ENCODE results near the gene EDC3. TPM values are rescaled to one million over a fixed set of nuclear protein-coding genes. Genes with fewer than 3 reads are reported as not detected.
"Not testable (repeated sequence)": the region's sequence is repeated elsewhere in the genome, so short reads cannot be mapped to it uniquely, and the experiment has no call there.

The EDC3 gene
- polyA plus RNA-seq, 4 donors, result 13.5 to 29.2 (median 21.2) TPM

- H3K4me1 ChIP-seq (ENCODE audit: control insufficient read depth in 3 of 3, insufficient read depth in 2 of 3, low read depth in 1 of 3, low read length in 2 of 3), result peaks cover 0 to 17% (median 2%) of the 10 kb centered on the region in 3 donors
- 76 to 88% (median 88%) methylated on average over 1 of the region's 1 CpG for WGBS, 3 donors
- H3K9me3 ChIP-seq (ENCODE audit: control insufficient read depth in 2 of 2, insufficient read depth in 1 of 2, low read depth in 1 of 2, low read length in 1 of 2), result no peaks in the 10 kb centered on the region
- H3K27ac ChIP-seq (ENCODE audit: low read depth in 1 of 3, low read length in 2 of 3), result no peak overlapping the region
- no peak for DNase-seq
- no peak overlapping the region for H3K4me3 ChIP-seq (ENCODE audit: low read depth in 1 of 3, low read length in 3 of 3)
- H3K36me3 ChIP-seq (ENCODE audit: control insufficient read depth in 3 of 3, insufficient read depth in 2 of 3, low read depth in 1 of 3, low read length in 3 of 3), result peaks cover 2 to 23% (median 10%) of the 10 kb centered on the region in 3 donors
- no peak for FAIRE-seq
- H3K27me3 ChIP-seq (ENCODE audit: control insufficient read depth in 3 of 3, insufficient read depth in 3 of 3, low read length in 3 of 3), result no peaks in the 10 kb centered on the region
Measured at GRCh38 chr15:74667975-74668374, 27.8 kb downstream of the EDC3 start.

- Histone ChIP-seq H3K27me3 (ENCODE audit: control insufficient read depth in 3 of 3, insufficient read depth in 3 of 3, low read length in 3 of 3) (no peaks in the 10 kb centered on the region), H3K9me3 (ENCODE audit: control insufficient read depth in 2 of 2, insufficient read depth in 1 of 2, low read depth in 1 of 2, low read length in 1 of 2) (no peaks in the 10 kb centered on the region), H3K4me1 (ENCODE audit: control insufficient read depth in 3 of 3, insufficient read depth in 2 of 3, low read depth in 1 of 3, low read length in 2 of 3) (peaks cover 2 to 25% (median 2%) of the 10 kb centered on the region in 3 donors), H3K4me3 (ENCODE audit: low read depth in 1 of 3, low read length in 3 of 3) (no peak overlapping the region), H3K27ac (ENCODE audit: low read depth in 1 of 3, low read length in 2 of 3) (peak overlapping the region in 2 of 3 donors; percentile 64 to 65), H3K36me3 (ENCODE audit: control insufficient read depth in 3 of 3, insufficient read depth in 2 of 3, low read depth in 1 of 3, low read length in 3 of 3) (peaks cover 0 to 5% (median 0%) of the 10 kb centered on the region in 3 donors)
- 20 to 58% (median 39%) methylated on average over 2 of the region's 2 CpGs for WGBS, 3 donors
- no peak for DNase-seq
- no peak for FAIRE-seq
Measured at GRCh38 chr15:74664670-74665069, 31.2 kb downstream of the EDC3 start.

- Histone ChIP-seq H3K27ac (ENCODE audit: low read depth in 1 of 3, low read length in 2 of 3) (peak overlapping the region; percentile 64 to 76 (median 65)), H3K27me3 (ENCODE audit: control insufficient read depth in 3 of 3, insufficient read depth in 3 of 3, low read length in 3 of 3) (no peaks in the 10 kb centered on the region), H3K36me3 (ENCODE audit: control insufficient read depth in 3 of 3, insufficient read depth in 2 of 3, low read depth in 1 of 3, low read length in 3 of 3) (peaks cover 0 to 5% (median 0%) of the 10 kb centered on the region in 3 donors), H3K4me1 (ENCODE audit: control insufficient read depth in 3 of 3, insufficient read depth in 2 of 3, low read depth in 1 of 3, low read length in 2 of 3) (peaks cover 2 to 25% (median 2%) of the 10 kb centered on the region in 3 donors), H3K4me3 (ENCODE audit: low read depth in 1 of 3, low read length in 3 of 3) (no peak overlapping the region), H3K9me3 (ENCODE audit: control insufficient read depth in 2 of 2, insufficient read depth in 1 of 2, low read depth in 1 of 2, low read length in 1 of 2) (no peaks in the 10 kb centered on the region)
- 15 to 28% (median 20%) methylated on average over 2 of the region's 2 CpGs for WGBS, 3 donors
- FAIRE-seq (no peak), DNase-seq (peak; percentile 75 to 95)
Measured at GRCh38 chr15:74664028-74664616, 31.7 kb downstream of the EDC3 start.

GRCh38 chr15:74663303-74664027 is 32.4 kb downstream of the EDC3 start:
- DNase-seq (no peak), FAIRE-seq (no peak)
- peaks cover 2 to 25% (median 2%) of the 10 kb centered on the region in 3 donors for H3K4me1 ChIP-seq (ENCODE audit: control insufficient read depth in 3 of 3, insufficient read depth in 2 of 3, low read depth in 1 of 3, low read length in 2 of 3)
- H3K36me3 ChIP-seq (ENCODE audit: control insufficient read depth in 3 of 3, insufficient read depth in 2 of 3, low read depth in 1 of 3, low read length in 3 of 3), result peaks cover 0 to 4% (median 0%) of the 10 kb centered on the region in 3 donors
- no peaks in the 10 kb centered on the region for H3K9me3 ChIP-seq (ENCODE audit: control insufficient read depth in 2 of 2, insufficient read depth in 1 of 2, low read depth in 1 of 2, low read length in 1 of 2)
- no peaks in the 10 kb centered on the region for H3K27me3 ChIP-seq (ENCODE audit: control insufficient read depth in 3 of 3, insufficient read depth in 3 of 3, low read length in 3 of 3)
- WGBS, 3 donors, result 72 to 83% (median 82%) methylated on average over 8 of the region's 8 CpGs
- H3K27ac ChIP-seq (ENCODE audit: low read depth in 1 of 3, low read length in 2 of 3), result peak overlapping the region; percentile 64 to 76 (median 65)
- H3K4me3 ChIP-seq (ENCODE audit: low read depth in 1 of 3, low read length in 3 of 3), result no peak overlapping the region

- Histone ChIP-seq H3K27me3 (ENCODE audit: control insufficient read depth in 3 of 3, insufficient read depth in 3 of 3, low read length in 3 of 3) (no peaks in the 10 kb centered on the region), H3K4me3 (ENCODE audit: low read depth in 1 of 3, low read length in 3 of 3) (no peak overlapping the region), H3K27ac (ENCODE audit: low read depth in 1 of 3, low read length in 2 of 3) (peak overlapping the region in 2 of 3 donors; percentile 47 to 81), H3K36me3 (ENCODE audit: control insufficient read depth in 3 of 3, insufficient read depth in 2 of 3, low read depth in 1 of 3, low read length in 3 of 3) (peaks cover 0 to 4% (median 0%) of the 10 kb centered on the region in 3 donors), H3K9me3 (ENCODE audit: control insufficient read depth in 2 of 2, insufficient read depth in 1 of 2, low read depth in 1 of 2, low read length in 1 of 2) (no peaks in the 10 kb centered on the region), H3K4me1 (ENCODE audit: control insufficient read depth in 3 of 3, insufficient read depth in 2 of 3, low read depth in 1 of 3, low read length in 2 of 3) (peaks cover 2 to 28% (median 5%) of the 10 kb centered on the region in 3 donors)
- DNase-seq (peak in 1 of 2 donors; percentile 29), FAIRE-seq (no peak)
- 47 to 79% (median 58%) methylated on average over 4 of the region's 4 CpGs for WGBS, 3 donors
Measured at GRCh38 chr15:74662064-74662860, 33.6 kb downstream of the EDC3 start.

GRCh38 chr15:74661280-74661679 is 34.5 kb downstream of the EDC3 start:
- WGBS, 3 donors, result 57 to 86% (median 73%) methylated on average over 8 of the region's 8 CpGs
- H3K4me3 ChIP-seq (ENCODE audit: low read depth in 1 of 3, low read length in 3 of 3); H3K27ac ChIP-seq (ENCODE audit: low read depth in 1 of 3, low read length in 2 of 3); H3K36me3 ChIP-seq (ENCODE audit: control insufficient read depth in 3 of 3, insufficient read depth in 2 of 3, low read depth in 1 of 3, low read length in 3 of 3); H3K9me3 ChIP-seq (ENCODE audit: control insufficient read depth in 2 of 2, insufficient read depth in 1 of 2, low read depth in 1 of 2, low read length in 1 of 2); H3K27me3 ChIP-seq (ENCODE audit: control insufficient read depth in 3 of 3, insufficient read depth in 3 of 3, low read length in 3 of 3); FAIRE-seq: not testable (repeated sequence)
- peak in 1 of 2 donors; percentile 42 for DNase-seq
- peaks cover 2 to 31% (median 7%) of the 10 kb centered on the region in 3 donors for H3K4me1 ChIP-seq (ENCODE audit: control insufficient read depth in 3 of 3, insufficient read depth in 2 of 3, low read depth in 1 of 3, low read length in 2 of 3)

GRCh38 chr15:74657846-74658245 is 38.0 kb downstream of the EDC3 start:
- DNase-seq (no peak), FAIRE-seq (no peak)
- H3K36me3 ChIP-seq (ENCODE audit: control insufficient read depth in 3 of 3, insufficient read depth in 2 of 3, low read depth in 1 of 3, low read length in 3 of 3), result peaks cover 0 to 17% (median 0%) of the 10 kb centered on the region in 3 donors
- H3K27me3 ChIP-seq (ENCODE audit: control insufficient read depth in 3 of 3, insufficient read depth in 3 of 3, low read length in 3 of 3), result no peaks in the 10 kb centered on the region
- H3K27ac ChIP-seq (ENCODE audit: low read depth in 1 of 3, low read length in 2 of 3), result no peak overlapping the region
- 58 to 77% (median 60%) methylated on average over 3 of the region's 3 CpGs for WGBS, 3 donors
- no peaks in the 10 kb centered on the region for H3K9me3 ChIP-seq (ENCODE audit: control insufficient read depth in 2 of 2, insufficient read depth in 1 of 2, low read depth in 1 of 2, low read length in 1 of 2)
- no peak overlapping the region for H3K4me3 ChIP-seq (ENCODE audit: low read depth in 1 of 3, low read length in 3 of 3)
- peaks cover 2 to 23% (median 10%) of the 10 kb centered on the region in 3 donors for H3K4me1 ChIP-seq (ENCODE audit: control insufficient read depth in 3 of 3, insufficient read depth in 2 of 3, low read depth in 1 of 3, low read length in 2 of 3)

GRCh38 chr15:74656935-74657535 is 38.8 kb downstream of the EDC3 start:
- Histone ChIP-seq H3K9me3 (ENCODE audit: control insufficient read depth in 2 of 2, insufficient read depth in 1 of 2, low read depth in 1 of 2, low read length in 1 of 2) (no peaks in the 10 kb centered on the region), H3K4me3 (ENCODE audit: low read depth in 1 of 3, low read length in 3 of 3) (no peak overlapping the region), H3K4me1 (ENCODE audit: control insufficient read depth in 3 of 3, insufficient read depth in 2 of 3, low read depth in 1 of 3, low read length in 2 of 3) (peaks cover 2 to 17% (median 8%) of the 10 kb centered on the region in 3 donors), H3K27ac (ENCODE audit: low read depth in 1 of 3, low read length in 2 of 3) (no peak overlapping the region), H3K36me3 (ENCODE audit: control insufficient read depth in 3 of 3, insufficient read depth in 2 of 3, low read depth in 1 of 3, low read length in 3 of 3) (peaks cover 0 to 23% (median 0%) of the 10 kb centered on the region in 3 donors), H3K27me3 (ENCODE audit: control insufficient read depth in 3 of 3, insufficient read depth in 3 of 3, low read length in 3 of 3) (no peaks in the 10 kb centered on the region)
- DNase-seq (peak in 1 of 2 donors; percentile 63), FAIRE-seq (no peak)
- 40 to 88% (median 66%) methylated on average over 6 of the region's 6 CpGs for WGBS, 3 donors

Measured in small intestine (tissue), 7 donors.